Central memory CD8-positive, alpha-beta T cell (primary cell): ENCODE results near the gene PRKAR1B.

Source experiments
- ATAC-seq: fragments of 150-1000 bp; cut with Tn5 transposase; replicated peaks from 2 replicates; pipeline ENCODE4 v1.10.0; 2022; ENCODE audit warnings: mild to moderate bottlenecking, moderate FRiP score, moderate number of reproducible peaks; ENCODE audit not compliant: poor library complexity, severe bottlenecking; ENCODE audit errors: extremely low read depth
- DNase-seq, 2 donors: peaks; one replicate each; pipeline ENCODE4 v3.0.0; 2021; ENCODE audit warnings: low spot score in 2 of 2
- H3K27ac Mint-ChIP-seq: one replicate; pipeline ENCODE4 v1.8.0; 2022; ENCODE audit warnings: low read depth, mild to moderate bottlenecking, moderate library complexity, mixed read lengths
- H3K27me3 Mint-ChIP-seq: one replicate; pipeline ENCODE4 v1.8.0; 2022; ENCODE audit warnings: mixed read lengths
- H3K36me3 Mint-ChIP-seq: one replicate; pipeline ENCODE4 v1.8.0; 2022; ENCODE audit warnings: mild to moderate bottlenecking, moderate library complexity, mixed read lengths; ENCODE audit not compliant: insufficient read depth
- H3K4me1 Mint-ChIP-seq: one replicate; pipeline ENCODE4 v1.8.0; 2022; ENCODE audit warnings: mixed read lengths
- H3K4me3 Mint-ChIP-seq: one replicate; pipeline ENCODE4 v1.8.0; 2022; ENCODE audit warnings: mild to moderate bottlenecking, moderate library complexity, mixed read lengths
- H3K9me3 Mint-ChIP-seq: one replicate; pipeline ENCODE4 v1.8.0; 2022; ENCODE audit warnings: mixed read lengths

The PRKAR1B gene

DNA sequence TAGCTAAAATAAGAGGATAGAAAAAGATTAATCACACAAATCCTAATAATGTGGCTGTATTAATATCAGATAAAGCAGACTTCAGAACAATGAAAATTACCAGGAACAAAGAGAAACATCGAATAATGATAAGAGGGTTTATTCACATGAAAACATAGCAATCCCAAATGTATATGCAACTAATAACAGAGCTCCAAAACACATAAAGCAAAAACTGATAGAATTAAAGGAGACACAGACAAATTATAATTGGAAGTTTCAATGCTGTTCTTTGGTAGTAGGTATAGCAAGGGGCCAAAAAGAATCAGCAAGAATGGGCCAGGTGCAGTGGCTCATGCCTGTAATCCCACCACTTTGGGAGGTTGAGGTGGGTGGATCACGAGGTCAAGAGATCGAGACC lies 24.0 kb downstream of the PRKAR1B start:
- Mint-ChIP-seq H3K27ac (no peak overlapping the region), H3K36me3 (no peaks in the 10 kb centered on the region), H3K9me3 (peaks cover 5% of the 10 kb centered on the region)

DNA sequence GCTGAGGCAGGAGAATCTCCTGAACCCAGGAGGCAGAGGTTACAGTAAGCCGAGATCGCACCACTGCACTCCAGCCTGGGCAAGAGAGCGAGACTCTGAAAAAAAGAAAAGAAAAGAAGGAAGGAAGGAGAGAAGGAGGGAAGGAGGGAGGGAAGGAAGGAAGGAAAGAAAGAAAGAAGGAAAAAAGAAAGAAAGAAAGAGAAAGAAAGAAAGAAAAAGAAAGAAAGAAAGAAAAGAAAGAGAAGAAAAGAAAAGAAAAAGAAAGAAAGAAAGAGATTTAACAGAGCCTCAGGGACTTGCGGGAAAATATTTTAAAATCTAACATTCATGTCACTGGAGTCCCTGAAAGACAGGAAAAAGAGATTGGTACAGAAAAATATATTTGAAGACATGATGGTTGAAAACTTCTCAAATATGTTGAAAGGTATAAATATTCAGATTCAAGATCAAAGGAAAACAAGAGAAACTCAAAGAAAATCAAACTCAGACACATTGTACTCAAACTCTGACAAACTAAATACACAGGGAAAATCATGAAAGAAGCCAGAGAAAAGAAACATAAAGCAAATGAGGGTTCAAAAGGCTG lies 25.9 kb downstream of the PRKAR1B start:
- Mint-ChIP-seq H3K27ac (no peak overlapping the region), H3K4me1 (no peaks in the 10 kb centered on the region), H3K4me3 (no peak overlapping the region), H3K36me3 (no peaks in the 10 kb centered on the region), H3K9me3 (peaks cover 5% of the 10 kb centered on the region), H3K27me3 (no peaks in the 10 kb centered on the region)
- ATAC-seq (no peak), DNase-seq (no peak)

More for the DNA sequence above, 24.0 kb downstream of the PRKAR1B start:
- DNase-seq: no peak
- Mint-ChIP-seq H3K4me1 (no peaks in the 10 kb centered on the region), H3K4me3 (no peak overlapping the region), H3K27me3 (no peaks in the 10 kb centered on the region)
- no peak for ATAC-seq

DNA sequence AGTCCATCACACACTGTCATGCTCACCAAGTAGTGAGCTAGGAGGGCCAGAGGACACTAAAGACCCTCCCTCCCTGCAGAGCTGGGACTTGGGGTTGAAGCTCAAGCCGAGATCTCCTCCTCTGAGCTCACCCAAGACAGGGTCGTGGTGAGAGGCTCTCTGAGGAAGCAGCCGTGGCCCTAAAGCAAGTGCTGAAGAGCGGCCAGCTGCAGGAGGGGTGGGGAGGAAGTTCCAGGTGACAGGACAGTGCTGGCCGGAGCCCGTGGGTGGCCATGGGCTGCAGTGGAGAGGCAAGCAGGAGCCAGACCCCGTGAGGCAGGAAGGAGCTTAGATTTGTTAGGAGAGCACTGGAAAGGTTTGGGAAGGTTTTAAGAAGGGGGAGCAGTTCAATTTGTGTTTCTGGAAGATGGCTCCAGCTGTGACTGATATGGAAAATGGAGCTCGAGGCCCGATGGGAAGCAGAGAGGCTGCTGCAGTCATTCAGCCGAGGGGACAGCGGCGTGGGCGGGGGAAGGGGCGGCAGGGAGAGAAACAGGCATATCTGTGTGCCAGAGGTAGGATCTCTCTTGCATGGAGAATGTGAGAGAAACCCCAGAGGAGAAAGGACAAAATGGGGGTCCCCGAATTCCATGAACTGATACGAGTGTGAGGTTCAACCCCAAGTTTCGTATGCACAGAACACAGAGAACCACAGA lies 27.5 kb downstream of the PRKAR1B start:
- Mint-ChIP-seq H3K9me3 (peaks cover 5% of the 10 kb centered on the region), H3K27ac (no peak overlapping the region), H3K4me1 (no peaks in the 10 kb centered on the region), H3K27me3 (no peaks in the 10 kb centered on the region), H3K4me3 (no peak overlapping the region), H3K36me3 (no peaks in the 10 kb centered on the region)
- DNase-seq: no peak
- no peak for ATAC-seq

DNA sequence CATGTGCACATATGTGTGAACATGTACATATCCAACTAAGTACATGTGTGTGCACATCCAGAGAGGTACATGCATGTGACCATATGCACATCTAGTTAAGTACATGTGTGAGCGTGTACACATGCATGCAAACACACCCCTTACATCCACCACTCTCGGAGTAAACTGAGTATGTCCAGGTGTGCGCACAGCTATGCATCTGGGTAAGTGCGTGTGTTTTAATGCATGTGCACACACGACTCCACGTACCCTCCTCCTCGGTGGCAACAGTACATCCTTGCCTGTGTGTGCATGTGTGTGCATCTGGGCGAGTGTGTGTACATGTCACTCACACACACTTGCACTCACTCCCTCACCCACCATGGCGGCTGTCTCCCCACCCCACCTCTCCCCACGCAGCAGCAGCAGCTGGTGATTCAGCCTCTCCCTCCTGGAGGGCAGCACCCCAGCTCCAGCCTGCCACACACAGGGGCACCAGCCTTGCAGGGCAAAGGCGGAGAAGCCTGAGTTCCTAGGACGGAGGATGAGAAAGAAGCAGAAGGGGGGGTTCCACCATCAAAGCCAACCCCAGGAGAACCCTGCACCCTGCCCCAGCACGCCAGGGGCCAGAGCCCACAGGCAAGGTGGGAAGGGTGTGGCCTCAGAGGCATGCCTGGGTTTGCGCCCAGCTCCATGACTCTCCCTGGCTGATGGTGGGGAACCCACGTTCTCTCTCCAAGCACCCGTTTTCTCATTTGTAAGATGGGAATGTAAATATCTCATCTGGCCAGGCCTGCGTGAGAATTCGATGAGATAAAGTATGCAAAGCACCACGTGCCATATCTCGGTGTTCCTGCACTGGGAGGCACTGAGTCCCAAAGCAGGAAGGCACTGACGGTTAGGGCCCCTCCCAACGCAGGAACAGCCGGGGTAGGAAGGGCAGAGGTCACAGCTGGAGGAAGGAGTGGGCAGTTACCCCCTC lies 28.3 kb downstream of the PRKAR1B start:
- Mint-ChIP-seq H3K27ac (no peak overlapping the region), H3K36me3 (no peaks in the 10 kb centered on the region), H3K9me3 (peaks cover 5% of the 10 kb centered on the region), H3K4me1 (no peaks in the 10 kb centered on the region), H3K27me3 (no peaks in the 10 kb centered on the region), H3K4me3 (no peak overlapping the region)
- DNase-seq: no peak
- ATAC-seq: no peak

DNA sequence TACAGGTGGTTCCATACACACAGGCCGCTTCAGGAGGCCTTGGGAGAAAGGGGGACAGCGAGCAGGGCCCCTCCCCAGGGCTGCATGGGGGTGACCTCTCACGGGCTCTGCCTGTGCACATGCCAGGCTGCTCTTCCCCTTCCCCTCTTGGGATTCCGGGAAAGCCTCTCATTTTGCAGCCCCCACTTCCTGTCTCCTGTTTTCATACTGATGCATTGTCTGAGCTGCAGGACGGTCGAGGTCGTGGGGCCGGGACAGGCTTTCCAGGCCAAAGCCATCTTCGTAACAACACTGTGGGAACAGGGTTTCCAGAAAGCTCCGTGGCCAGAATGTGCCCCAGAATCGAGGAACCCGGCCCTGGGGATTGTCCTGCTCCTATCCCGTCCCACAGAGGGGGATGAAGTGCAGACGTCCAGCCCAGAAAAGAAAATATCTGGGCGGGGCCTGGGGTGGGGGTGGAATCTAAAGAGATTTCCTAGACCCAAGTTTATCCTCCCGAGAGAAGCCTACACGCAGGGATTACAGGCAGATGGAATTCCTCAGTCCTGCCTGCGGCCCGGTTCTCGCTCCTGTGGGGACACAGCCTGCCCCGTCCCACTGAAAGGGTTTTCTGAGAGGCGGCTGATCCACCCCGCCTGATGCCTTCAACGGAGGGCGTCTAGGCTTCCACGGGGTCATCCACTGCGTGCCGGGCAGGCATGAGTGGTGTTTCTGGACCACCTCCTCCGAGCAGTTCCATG lies 30.1 kb downstream of the PRKAR1B start:
- ATAC-seq: no peak
- Mint-ChIP-seq H3K27me3 (no peaks in the 10 kb centered on the region), H3K4me3 (no peak overlapping the region), H3K9me3 (no peaks in the 10 kb centered on the region), H3K4me1 (no peaks in the 10 kb centered on the region), H3K27ac (no peak overlapping the region), H3K36me3 (no peaks in the 10 kb centered on the region)
- DNase-seq: no peak

DNA sequence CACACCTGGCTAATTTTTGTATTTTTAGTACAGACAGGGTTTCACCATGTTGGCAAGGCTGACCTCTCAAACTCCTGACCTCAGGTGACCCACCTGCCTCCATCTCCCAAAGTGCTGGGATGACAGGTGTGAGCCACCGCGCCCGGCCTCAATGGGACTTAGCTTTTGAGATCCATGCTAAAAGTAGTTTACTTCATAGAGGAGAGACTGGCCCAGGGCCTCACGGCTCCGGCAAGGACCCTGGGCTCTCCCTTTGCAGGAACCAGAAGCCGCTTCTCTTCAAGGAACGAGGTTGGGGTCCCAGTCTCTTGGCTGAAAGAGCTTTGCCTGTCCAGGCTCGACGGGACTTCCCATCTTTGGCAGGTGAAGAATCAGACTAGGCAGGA lies 30.7 kb downstream of the PRKAR1B start:
- Mint-ChIP-seq H3K27me3 (no peaks in the 10 kb centered on the region), H3K4me1 (no peaks in the 10 kb centered on the region), H3K9me3 (no peaks in the 10 kb centered on the region), H3K27ac (no peak overlapping the region), H3K36me3 (no peaks in the 10 kb centered on the region), H3K4me3 (no peak overlapping the region)
- DNase-seq: no peak
- ATAC-seq: no peak

DNA sequence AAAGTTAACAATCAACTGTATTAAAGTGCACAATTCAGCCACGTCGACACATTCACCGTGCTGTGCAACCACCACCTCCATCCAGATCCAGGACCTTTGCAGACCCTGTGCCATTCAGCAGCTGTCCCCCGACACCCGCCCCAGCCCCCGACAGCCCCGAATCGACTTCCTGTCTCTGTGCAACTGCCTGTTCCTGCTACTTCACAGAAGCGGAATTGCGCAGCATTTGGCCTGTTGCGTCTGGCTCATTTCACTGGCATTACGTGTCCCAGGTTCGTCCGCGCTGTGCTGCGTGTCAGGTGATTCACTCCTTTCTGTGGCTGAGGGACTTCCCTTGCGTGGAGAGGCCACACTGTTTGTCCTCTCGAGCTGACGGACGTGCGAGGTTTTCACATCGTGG lies 33.8 kb downstream of the PRKAR1B start:
- no peaks in the 10 kb centered on the region for H3K27me3 Mint-ChIP-seq
- no peak overlapping the region for H3K4me3 Mint-ChIP-seq
- DNase-seq: no peak
- H3K27ac Mint-ChIP-seq: no peak overlapping the region
- H3K9me3 Mint-ChIP-seq: peaks cover 6% of the 10 kb centered on the region
- H3K4me1 Mint-ChIP-seq: no peaks in the 10 kb centered on the region
- ATAC-seq: no peak
- H3K36me3 Mint-ChIP-seq: peaks cover 2% of the 10 kb centered on the region

DNA sequence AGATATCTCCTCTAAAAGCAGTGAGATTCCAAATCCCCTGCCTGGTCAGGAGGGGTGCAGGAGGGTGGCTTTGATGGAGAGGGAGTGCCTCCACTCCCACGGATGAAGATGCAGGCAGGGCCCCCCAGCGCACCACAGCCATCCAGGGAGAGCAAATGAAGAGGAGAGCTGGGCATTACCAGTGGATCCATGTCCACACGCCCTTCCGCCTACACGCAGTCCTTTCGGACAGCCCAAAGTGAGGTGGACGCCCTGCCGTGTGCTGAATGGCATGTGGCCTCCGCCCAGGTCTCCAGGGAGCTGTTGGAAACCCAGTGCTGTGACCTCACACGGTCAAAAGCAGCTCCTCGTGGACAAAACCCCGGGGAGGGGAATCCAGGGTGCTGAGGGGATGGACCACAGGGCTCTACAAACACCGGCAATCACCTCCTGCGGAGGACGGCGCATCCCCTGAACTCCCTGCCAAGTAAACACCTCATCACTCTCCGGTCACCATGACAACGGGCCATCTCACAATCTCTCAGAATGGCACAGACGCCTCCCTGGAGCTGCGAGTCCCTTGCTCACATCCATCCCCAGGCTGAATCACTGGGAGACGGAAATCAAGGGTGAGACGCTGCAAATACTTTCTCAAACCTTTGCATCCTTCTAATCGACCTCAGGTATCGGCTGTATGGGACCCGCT lies 35.6 kb downstream of the PRKAR1B start:
- Mint-ChIP-seq H3K27me3 (no peaks in the 10 kb centered on the region), H3K9me3 (peaks cover 16% of the 10 kb centered on the region), H3K4me3 (no peak overlapping the region), H3K36me3 (peaks cover 2% of the 10 kb centered on the region), H3K27ac (no peak overlapping the region), H3K4me1 (no peaks in the 10 kb centered on the region)
- ATAC-seq (no peak), DNase-seq (no peak)

DNA sequence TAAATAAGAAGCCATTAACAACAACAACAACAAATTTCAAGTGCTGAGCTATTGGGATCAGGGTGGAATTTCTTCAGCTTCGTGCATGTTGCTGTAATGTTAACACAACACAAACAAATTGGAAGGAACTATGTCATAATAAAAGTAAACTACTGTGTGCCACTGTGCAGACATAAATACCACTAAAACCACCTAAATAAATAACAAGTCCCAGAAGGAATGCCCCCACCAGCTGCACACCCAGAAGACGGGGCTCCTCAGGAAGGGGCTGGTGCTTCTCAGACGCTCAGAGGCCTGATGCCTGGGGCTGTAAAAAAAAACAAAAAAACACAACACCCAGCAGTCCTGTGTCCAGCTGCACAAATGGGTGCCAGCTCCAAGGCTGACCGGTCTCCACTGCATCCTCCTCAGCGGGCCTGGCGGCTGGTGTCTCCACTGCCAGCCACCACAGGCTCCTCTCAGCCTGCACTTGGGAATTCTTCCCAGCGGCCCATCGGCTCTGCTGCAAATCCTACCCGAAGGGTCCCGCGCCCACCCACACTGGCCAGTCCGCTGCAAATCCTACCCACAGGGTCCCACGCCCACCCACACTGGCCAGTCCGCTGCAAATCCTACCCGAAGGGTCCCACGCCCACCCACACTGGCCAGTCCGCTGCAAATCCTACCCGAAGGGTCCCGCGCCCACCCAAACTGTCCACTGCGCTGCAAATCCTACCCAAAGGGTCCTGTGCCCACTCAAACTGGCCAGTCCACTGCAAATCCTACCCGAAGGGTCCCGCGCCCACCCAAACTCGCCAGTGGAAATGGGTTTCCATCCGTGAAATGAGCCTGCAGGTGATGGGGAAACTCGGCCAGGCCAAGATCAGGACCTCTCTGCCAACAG lies 36.4 kb downstream of the PRKAR1B start:
- no peak for ATAC-seq
- no peak for DNase-seq
- Mint-ChIP-seq H3K4me3 (no peak overlapping the region), H3K4me1 (no peaks in the 10 kb centered on the region), H3K27ac (no peak overlapping the region), H3K36me3 (peaks cover 2% of the 10 kb centered on the region), H3K9me3 (peaks cover 19% of the 10 kb centered on the region), H3K27me3 (no peaks in the 10 kb centered on the region)

DNA sequence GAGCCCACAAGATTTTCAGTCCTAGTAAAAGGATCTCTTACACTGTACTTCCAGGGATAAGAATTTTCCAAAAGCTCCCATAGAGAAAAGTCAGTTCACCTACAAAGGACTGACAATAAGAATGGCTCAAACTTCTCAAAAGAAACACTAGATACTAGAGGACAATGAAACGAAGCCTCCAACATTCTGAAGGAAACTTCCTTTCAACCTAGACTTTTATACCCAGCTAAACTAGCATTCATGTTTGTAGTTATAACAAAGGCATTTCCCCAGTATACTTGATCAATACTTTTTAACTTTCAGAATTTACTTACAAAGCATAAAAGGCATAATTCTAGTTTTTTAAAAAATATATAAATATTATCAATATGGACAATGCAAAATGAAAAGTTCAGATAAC lies 41.5 kb downstream of the PRKAR1B start:
- H3K4me1 Mint-ChIP-seq: no peaks in the 10 kb centered on the region
- no peak overlapping the region for H3K27ac Mint-ChIP-seq
- H3K9me3 Mint-ChIP-seq: peaks cover 29% of the 10 kb centered on the region
- no peak overlapping the region for H3K4me3 Mint-ChIP-seq
- ATAC-seq (no peak), DNase-seq (no peak)
- H3K36me3 Mint-ChIP-seq: peaks cover 2% of the 10 kb centered on the region
- H3K27me3 Mint-ChIP-seq: no peaks in the 10 kb centered on the region

DNA sequence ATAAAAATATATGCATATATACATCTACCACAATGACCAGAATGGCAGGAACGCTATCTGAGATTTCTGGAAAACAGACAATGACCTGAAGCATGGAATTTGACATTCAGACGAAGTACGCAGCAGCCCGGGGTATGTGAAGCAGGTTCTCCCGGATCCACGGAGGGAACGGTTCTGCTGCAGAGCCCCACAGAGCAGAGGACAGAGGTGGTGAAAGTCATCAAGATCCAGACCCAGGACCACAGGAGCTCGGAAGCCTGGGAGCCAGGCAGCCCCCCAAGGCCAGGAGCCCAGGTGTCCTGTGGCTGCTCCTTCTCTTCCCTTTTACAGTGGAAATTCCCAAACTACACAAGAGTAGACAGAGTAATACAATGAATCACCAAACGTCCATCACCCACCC lies 42.7 kb downstream of the PRKAR1B start:
- no peak overlapping the region for H3K4me3 Mint-ChIP-seq
- no peaks in the 10 kb centered on the region for H3K27me3 Mint-ChIP-seq
- no peaks in the 10 kb centered on the region for H3K36me3 Mint-ChIP-seq
- ATAC-seq: no peak
- no peak for DNase-seq
- H3K9me3 Mint-ChIP-seq: peaks cover 29% of the 10 kb centered on the region
- no peaks in the 10 kb centered on the region for H3K4me1 Mint-ChIP-seq
- no peak overlapping the region for H3K27ac Mint-ChIP-seq
